Measurements from ENCODE around the gene SUMO3. TPM values are rescaled to one million over a fixed set of nuclear protein-coding genes. Genes with fewer than 3 reads are reported as not detected.

Gene SUMO3
- total and polyA plus RNA-seq, 2 of the 8 experiments (the other 6 are each of a cell fraction or from before 2014, with no cell fraction given) = 96.8 to 101 TPM

GRCh38 chr21:44844256-44844655 is 26.4 kb upstream of the SUMO3 start (continued):
- no peak for TF ChIP-seq MAX (IDR thresholded peaks at IDR 0.05)
- TF ChIP-seq RFX5 (IDR thresholded peaks at IDR 0.05; ENCODE audit: borderline replicate concordance, low read depth, low read length) = no peak
- no peak for TF ChIP-seq NANOG (IDR thresholded peaks at IDR 0.05; ENCODE audit: insufficient read depth, low read depth, low read length, poor library complexity, severe bottlenecking)
- TF ChIP-seq SIN3A (conservative IDR thresholded peaks at IDR 0.05 in 1 of 2, IDR thresholded peaks at IDR 0.05 in 1 of 2; ENCODE audit: low read depth in 1 of 2, low read length in 2 of 2) = no peak
- TF ChIP-seq USF2 (IDR thresholded peaks at IDR 0.05; ENCODE audit: low read length) = no peak
- no peak for TF ChIP-seq HDAC6 (IDR thresholded peaks at IDR 0.05; ENCODE audit: low read depth, low read length)
